ENCODE data around the gene CAMTA1. TPM values are rescaled to one million over a fixed set of nuclear protein-coding genes. Genes with fewer than 3 reads are reported as not detected.

Gene CAMTA1
- total RNA-seq, 2 donors from 2014 or later: 105 to 113 TPM

DNA sequence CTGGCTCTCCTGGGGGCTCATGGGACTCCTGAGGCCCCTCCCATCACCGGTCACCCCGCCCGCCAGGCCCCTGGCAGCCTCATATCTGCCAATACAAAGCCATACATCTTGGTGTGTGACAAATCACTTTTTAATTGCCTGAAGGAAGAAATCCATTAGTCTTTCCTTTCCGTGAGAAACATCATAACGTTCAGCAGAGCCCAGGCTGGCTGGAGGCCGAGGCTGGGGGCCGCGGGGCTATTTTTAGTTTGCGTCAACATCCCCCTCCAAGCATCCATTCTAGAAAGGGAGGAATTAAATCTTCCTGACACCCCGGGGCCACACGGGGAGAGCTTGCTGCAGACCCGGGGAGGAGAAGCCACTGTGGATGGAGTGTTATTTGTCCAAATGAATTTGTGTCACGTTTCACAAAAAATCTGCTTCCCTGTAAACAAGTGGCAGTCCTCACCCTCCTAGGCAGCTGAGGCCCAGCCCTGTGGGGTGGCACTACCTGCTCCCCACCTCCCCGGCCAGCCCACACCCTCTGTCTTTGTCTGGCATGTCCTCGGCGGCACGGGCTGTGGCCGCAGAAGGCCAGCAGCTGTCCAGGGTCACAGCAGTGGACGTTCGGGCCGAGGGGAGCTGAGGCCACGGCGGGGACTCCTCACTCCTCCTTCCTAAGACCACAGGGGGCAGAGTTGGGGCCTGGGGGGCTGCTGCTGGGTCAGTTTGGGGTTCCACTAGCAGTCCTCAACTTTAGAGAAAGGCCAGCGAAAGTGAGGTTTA, 749.0 kb downstream of the CAMTA1 start:
- DNase-seq (ENCODE audit: low spot score): no peak
- no peaks in the 10 kb centered on the region for H3K36me3 ChIP-seq
- H3K4me3 ChIP-seq: no peak overlapping the region
- no peak overlapping the region for H3K27ac ChIP-seq
- H3K27me3 ChIP-seq (replicated peaks; ENCODE audit: insufficient read depth): no peaks in the 10 kb centered on the region
- no peaks in the 10 kb centered on the region for H3K9me3 ChIP-seq
- TF ChIP-seq, protein P1, sequence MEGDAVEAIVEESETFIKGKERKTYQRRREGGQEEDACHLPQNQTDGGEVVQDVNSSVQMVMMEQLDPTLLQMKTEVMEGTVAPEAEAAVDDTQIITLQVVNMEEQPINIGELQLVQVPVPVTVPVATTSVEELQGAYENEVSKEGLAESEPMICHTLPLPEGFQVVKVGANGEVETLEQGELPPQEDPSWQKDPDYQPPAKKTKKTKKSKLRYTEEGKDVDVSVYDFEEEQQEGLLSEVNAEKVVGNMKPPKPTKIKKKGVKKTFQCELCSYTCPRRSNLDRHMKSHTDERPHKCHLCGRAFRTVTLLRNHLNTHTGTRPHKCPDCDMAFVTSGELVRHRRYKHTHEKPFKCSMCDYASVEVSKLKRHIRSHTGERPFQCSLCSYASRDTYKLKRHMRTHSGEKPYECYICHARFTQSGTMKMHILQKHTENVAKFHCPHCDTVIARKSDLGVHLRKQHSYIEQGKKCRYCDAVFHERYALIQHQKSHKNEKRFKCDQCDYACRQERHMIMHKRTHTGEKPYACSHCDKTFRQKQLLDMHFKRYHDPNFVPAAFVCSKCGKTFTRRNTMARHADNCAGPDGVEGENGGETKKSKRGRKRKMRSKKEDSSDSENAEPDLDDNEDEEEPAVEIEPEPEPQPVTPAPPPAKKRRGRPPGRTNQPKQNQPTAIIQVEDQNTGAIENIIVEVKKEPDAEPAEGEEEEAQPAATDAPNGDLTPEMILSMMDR (IDR thresholded peaks at IDR 0.05): no peak
- ATAC-seq (ENCODE audit: insufficient number of reproducible peaks, low FRiP score, low read depth): no peak
- H3K4me1 ChIP-seq (ENCODE audit: control insufficient read depth in 1 of 2, low read depth in 2 of 2): peaks cover 0 to 10% of the 10 kb centered on the region in 2 donors

DNA sequence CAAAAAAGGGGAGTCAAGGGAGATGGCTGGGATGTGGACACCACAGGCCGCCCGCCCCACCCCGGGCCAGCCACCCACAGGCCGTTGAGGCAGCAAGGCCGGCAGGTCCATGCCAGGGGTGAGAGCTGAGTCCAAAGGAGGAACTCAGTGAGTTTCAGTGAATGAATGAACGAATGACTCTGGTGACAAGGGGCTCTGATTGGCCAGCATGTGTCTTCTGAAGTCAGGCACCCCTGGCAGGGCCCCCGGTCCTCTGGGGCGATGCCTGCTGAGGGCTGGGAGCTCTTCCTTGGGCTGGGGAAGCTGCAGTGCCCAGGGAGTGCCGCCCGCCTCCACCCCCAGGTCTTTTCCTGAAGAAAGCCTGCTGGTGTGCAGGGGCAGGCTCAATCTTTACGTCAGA, 749.8 kb downstream of the CAMTA1 start:
- H3K27me3 ChIP-seq (replicated peaks; ENCODE audit: insufficient read depth): no peaks in the 10 kb centered on the region
- H3K27ac ChIP-seq: no peak overlapping the region
- peaks cover 0 to 10% of the 10 kb centered on the region in 2 donors for H3K4me1 ChIP-seq (ENCODE audit: control insufficient read depth in 1 of 2, low read depth in 2 of 2)
- no peak overlapping the region for H3K4me3 ChIP-seq
- H3K36me3 ChIP-seq: no peaks in the 10 kb centered on the region
- no peak for ATAC-seq (ENCODE audit: insufficient number of reproducible peaks, low FRiP score, low read depth)
- DNase-seq (ENCODE audit: low spot score): no peak
- TF ChIP-seq, protein P1 (IDR thresholded peaks at IDR 0.05): no peak
- no peaks in the 10 kb centered on the region for H3K9me3 ChIP-seq

DNA sequence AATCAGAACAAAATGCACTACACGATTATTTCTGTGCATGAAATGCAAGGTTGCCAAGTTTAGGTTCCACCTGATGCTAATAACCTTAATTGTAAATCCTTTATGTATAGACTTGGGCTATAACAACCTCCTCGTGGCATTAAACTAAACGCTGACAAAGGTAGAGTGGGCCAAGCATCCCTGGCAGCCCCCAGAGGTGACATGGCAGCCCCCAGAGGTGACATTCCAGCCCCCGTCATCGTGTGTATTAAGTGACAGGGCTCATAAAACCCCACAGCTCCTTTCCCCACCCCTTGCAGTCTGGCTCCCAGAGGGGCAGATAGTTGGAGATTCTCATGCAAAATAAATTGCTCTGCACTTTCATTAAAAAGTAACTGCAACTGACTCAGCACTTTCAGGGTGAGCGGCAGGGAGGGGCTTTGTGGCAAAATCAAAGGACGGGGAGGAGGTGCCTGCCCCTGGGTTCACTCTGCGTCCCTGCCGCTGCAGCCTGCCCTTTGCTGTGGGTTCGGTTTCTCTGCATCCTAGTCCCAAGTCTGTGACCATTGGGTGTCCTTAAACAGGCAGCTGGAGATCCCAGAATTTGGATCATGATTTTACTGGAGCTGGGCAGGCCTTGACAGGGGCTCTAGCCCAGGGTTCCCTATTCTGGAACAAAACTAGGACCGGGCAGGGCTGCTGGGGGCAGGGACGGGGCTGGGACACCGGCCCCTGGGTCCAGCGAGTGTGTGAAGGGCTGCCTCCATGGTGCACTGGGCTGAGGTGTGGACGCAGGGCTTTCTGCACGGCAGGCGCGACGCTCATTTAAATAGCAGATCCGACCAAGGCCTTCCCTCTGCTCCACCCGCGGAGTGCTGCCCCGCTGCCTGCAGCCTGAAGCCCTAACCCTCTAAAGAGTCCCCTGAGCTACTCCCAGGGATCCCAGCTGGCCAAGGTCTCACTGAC, 751.0 kb downstream of the CAMTA1 start:
- Histone ChIP-seq H3K27me3 (replicated peaks; ENCODE audit: insufficient read depth) (no peaks in the 10 kb centered on the region), H3K4me1 (ENCODE audit: control insufficient read depth in 1 of 2, low read depth in 2 of 2) (peaks cover 0 to 10% of the 10 kb centered on the region in 2 donors), H3K27ac (no peak overlapping the region), H3K9me3 (no peaks in the 10 kb centered on the region), H3K4me3 (no peak overlapping the region), H3K36me3 (no peaks in the 10 kb centered on the region)
- DNase-seq (ENCODE audit: low spot score): no peak
- TF ChIP-seq, protein P1 (IDR thresholded peaks at IDR 0.05): no peak
- ATAC-seq (ENCODE audit: insufficient number of reproducible peaks, low FRiP score, low read depth): no peak

DNA sequence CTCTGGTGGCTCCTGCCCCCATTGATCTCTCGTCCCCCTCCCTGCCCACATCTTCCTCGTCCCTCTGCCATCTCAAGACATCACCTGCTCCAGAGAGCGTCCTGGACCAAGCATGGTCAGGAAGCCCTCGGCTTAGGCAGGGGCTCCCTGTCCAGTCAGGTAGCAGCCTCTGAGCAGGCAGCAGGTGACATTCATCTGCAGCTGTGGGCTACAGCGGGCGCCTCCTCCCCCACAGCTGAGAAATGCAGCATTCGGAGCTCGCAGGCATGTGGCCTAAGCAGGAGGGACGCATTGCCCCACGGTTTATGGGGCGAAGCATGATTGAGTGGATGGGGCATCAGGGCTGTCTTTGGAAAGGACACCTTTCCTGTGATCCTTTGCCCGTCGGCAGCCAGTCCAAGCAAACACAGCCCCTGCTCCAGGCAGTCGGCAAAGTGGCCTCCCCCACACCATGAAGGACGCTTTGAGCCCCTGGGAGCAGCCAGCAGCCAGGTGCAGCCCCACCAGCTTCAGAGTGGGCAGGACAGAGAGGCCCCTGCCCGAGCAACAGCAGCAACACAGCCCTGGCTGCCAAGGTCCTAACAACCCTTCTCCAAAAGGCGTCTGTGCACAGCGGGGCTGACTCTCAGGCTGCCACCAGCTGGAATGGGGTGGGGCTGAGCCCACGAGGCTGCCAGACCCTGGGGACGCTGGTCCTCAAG, 751.8 kb downstream of the CAMTA1 start:
- no peak for ATAC-seq (ENCODE audit: insufficient number of reproducible peaks, low FRiP score, low read depth)
- peaks cover 0 to 10% of the 10 kb centered on the region in 2 donors for H3K4me1 ChIP-seq (ENCODE audit: control insufficient read depth in 1 of 2, low read depth in 2 of 2)
- DNase-seq (ENCODE audit: low spot score): no peak
- H3K9me3 ChIP-seq: no peaks in the 10 kb centered on the region
- H3K27me3 ChIP-seq (replicated peaks; ENCODE audit: insufficient read depth): no peaks in the 10 kb centered on the region
- no peaks in the 10 kb centered on the region for H3K36me3 ChIP-seq
- H3K27ac ChIP-seq: no peak overlapping the region
- no peak overlapping the region for H3K4me3 ChIP-seq
- TF ChIP-seq, protein P1 (IDR thresholded peaks at IDR 0.05): no peak
